Ectodermal cell (in vitro differentiated cells): ENCODE results near the gene GRID2.
"Not testable (repeated sequence)": the region's sequence is repeated elsewhere in the genome, so short reads cannot be mapped to it uniquely, and the experiment has no call there.

Experiments used
- H3K27ac ChIP-seq: 2 replicates; pipeline ENCODE4 v1.7.0; 2013; ENCODE audit warnings: mild to moderate bottlenecking, low read depth, low read length; ENCODE audit not compliant: insufficient read depth, poor library complexity, severe bottlenecking
- H3K27me3 ChIP-seq: 2 replicates; pipeline ENCODE4 v1.7.0; 2013; ENCODE audit warnings: mild to moderate bottlenecking, low read length; ENCODE audit not compliant: insufficient read depth, control insufficient read depth, poor library complexity, severe bottlenecking
- H3K36me3 ChIP-seq: one replicate; pipeline ENCODE4 v1.7.0; 2013; ENCODE audit warnings: low read length; ENCODE audit not compliant: control insufficient read depth, insufficient read depth
- H3K4me1 ChIP-seq: one replicate; pipeline ENCODE4 v1.7.0; 2013; ENCODE audit warnings: low read length; ENCODE audit not compliant: control insufficient read depth, insufficient read depth
- H3K4me3 ChIP-seq: 2 replicates; pipeline ENCODE4 v1.7.0; 2013; ENCODE audit warnings: low read depth, low read length, control low read depth; ENCODE audit not compliant: insufficient read depth
- H3K9me3 ChIP-seq: 2 replicates; pipeline ENCODE4 v1.7.0; 2013; ENCODE audit warnings: mild to moderate bottlenecking, low read length, moderate library complexity; ENCODE audit not compliant: control insufficient read depth
- WGBS, 2 experiments: methylation state at CpG; one replicate each; pipeline ENCODE4 v1.1.7; 2013; ENCODE audit warnings: missing lambda C conversion rate in 2 of 2; 5-methylcytosine and 5-hydroxymethylcytosine counted together

GRID2 gene

DNA sequence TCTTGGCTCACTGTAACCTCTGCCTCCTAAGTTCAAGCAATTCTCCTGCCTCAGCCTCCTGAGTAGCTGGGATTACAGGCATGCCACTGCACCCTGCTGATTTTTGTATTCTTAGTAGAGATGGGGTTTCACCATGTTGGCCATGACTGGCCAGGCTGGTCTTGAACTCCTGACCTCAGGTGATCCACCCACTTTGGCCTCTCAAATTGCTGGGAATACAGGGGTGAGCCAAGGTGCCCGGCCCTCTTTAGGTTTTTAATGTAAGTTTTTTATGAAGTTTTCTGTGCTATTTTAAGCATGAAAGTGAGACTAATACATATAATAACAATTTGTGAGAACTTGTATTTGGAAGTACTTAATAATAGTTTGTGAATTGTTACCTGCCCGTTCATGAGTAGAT lies 148.6 kb downstream of the GRID2 start:
- H3K9me3 ChIP-seq, H3K4me3 ChIP-seq, H3K36me3 ChIP-seq, H3K27ac ChIP-seq, H3K27me3 ChIP-seq, H3K4me1 ChIP-seq: not testable (repeated sequence)
- WGBS, 2 experiments: 100% methylated on average over 1 of the region's 2 CpGs; no CpG with 5 or more reads in 1 of the 2 experiments

DNA sequence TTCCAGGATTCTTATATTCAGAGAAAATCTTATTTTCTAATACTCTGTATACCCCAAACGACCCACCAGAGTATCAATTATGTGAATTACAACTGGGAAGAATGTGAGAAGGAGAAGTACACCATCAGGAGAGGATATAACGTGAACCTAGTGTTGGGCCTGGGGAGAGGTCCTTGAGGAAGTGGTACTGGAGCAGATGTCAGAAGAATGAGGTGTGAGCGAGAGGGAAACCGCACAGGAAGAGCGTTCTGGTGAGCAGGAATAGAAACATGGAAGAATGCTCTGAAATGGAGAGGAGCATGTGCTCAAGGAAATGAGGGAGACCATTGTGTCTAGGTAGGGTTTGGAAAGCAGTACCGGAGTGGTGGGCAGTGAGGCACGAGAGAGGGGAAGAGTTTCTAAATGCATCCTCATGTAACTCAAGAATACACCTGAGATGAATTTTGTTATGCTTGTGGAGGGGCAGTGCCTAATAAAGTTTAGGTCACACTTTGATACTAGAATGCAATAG lies 151.6 kb downstream of the GRID2 start:
- H3K4me1 ChIP-seq: no peaks in the 10 kb centered on the region
- H3K9me3 ChIP-seq: no peaks in the 10 kb centered on the region
- no peaks in the 10 kb centered on the region for H3K36me3 ChIP-seq
- H3K27me3 ChIP-seq: no peaks in the 10 kb centered on the region
- H3K27ac ChIP-seq: no peak overlapping the region
- 88 to 93% methylated on average over 6 to 7 of the region's 7 CpGs for WGBS, 2 experiments
- H3K4me3 ChIP-seq: no peak overlapping the region

DNA sequence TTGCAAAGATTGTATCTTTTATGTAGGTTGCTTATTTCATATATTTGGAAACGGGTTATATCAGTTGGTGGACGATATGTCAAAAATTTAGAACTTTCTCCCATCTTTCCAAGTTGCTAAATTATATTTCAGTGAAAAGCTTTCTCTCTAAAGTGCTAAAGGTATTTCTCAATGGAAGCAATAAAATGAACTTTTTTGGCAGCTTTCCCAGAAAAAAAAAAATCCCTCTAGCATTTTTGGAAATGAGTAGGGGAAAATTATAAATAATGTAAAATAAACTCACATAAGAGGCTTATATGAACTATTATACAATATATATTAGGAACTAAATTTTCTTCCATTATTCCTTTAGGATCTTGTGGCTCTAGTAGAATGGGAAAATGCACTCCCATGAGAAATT lies 152.2 kb downstream of the GRID2 start:
- Histone ChIP-seq H3K27ac (no peak overlapping the region), H3K27me3 (no peaks in the 10 kb centered on the region), H3K4me1 (no peaks in the 10 kb centered on the region), H3K4me3 (no peak overlapping the region), H3K9me3 (no peaks in the 10 kb centered on the region), H3K36me3 (no peaks in the 10 kb centered on the region)
- WGBS, 2 experiments: 100% methylated on average over 2 of the region's 2 CpGs

DNA sequence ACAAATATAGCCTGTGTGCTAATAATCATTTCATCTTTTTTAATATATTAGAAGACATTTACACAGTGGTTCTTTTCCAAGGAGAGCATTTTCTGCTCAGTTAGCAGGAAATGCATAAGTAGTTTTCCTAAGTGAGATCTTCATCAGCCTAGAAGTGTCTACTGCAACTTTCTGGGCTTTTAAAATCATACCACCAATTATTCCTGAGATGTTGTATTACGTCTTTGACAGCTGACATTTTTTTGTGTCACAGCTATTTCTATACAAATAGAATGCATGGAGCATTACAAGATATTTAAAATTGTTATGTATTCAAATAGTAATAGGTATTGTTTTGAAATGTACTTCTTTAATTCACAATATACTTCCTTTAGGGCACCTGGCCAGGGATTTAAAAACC lies 158.0 kb downstream of the GRID2 start:
- WGBS, 2 experiments: 100% methylated on average over 1 of the region's 1 CpG; no CpG with 5 or more reads in 1 of the 2 experiments
- no peaks in the 10 kb centered on the region for H3K36me3 ChIP-seq
- H3K4me3 ChIP-seq: no peak overlapping the region
- no peaks in the 10 kb centered on the region for H3K9me3 ChIP-seq
- H3K4me1 ChIP-seq: no peaks in the 10 kb centered on the region
- no peak overlapping the region for H3K27ac ChIP-seq
- H3K27me3 ChIP-seq: no peaks in the 10 kb centered on the region

DNA sequence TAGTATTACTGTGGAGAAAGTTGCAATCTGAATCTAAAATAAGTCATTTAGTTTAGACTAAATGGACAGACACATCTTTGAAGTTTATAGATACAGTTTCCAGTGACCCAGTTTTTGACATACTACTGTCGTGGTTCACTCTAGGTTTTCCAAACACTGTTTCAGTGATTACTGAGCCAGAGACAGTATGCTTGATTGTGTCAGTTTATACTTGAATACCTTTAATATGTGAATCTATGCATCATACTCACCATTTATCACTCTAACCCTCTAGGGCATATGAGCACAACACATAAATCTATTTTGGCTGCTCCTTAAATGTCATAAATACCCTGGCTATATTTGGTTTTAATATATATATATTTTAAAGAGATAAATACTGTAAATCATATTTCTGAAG lies 173.5 kb downstream of the GRID2 start:
- H3K4me3 ChIP-seq: no peak overlapping the region
- no peaks in the 10 kb centered on the region for H3K9me3 ChIP-seq
- WGBS, 2 experiments: 80 to 88% methylated on average over 1 of the region's 1 CpG
- no peaks in the 10 kb centered on the region for H3K36me3 ChIP-seq
- H3K27ac ChIP-seq: no peak overlapping the region
- no peaks in the 10 kb centered on the region for H3K27me3 ChIP-seq
- H3K4me1 ChIP-seq: no peaks in the 10 kb centered on the region

DNA sequence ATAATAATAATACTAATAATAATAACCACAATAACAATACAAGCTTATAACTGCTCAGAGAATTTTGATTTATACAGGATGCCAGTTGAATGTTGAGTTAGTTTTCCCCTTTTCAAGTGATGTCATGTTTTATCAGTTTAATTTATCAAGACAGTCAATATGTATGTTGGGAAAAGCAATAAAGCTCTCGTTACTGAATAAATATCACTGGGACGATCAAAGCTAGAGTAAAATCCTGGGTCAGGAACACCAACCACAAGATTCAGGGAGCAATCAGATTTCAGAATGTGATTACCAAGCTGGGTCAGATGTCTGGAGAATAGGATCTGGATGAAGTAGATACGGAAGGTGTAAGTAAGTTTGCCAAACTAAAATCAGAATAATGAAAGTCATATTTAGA lies 179.6 kb downstream of the GRID2 start:
- H3K4me1 ChIP-seq: no peaks in the 10 kb centered on the region
- H3K27me3 ChIP-seq: no peaks in the 10 kb centered on the region
- 94 to 96% methylated on average over 3 of the region's 3 CpGs for WGBS, 2 experiments
- no peaks in the 10 kb centered on the region for H3K36me3 ChIP-seq
- no peak overlapping the region for H3K4me3 ChIP-seq
- no peak overlapping the region for H3K27ac ChIP-seq
- H3K9me3 ChIP-seq: no peaks in the 10 kb centered on the region

DNA sequence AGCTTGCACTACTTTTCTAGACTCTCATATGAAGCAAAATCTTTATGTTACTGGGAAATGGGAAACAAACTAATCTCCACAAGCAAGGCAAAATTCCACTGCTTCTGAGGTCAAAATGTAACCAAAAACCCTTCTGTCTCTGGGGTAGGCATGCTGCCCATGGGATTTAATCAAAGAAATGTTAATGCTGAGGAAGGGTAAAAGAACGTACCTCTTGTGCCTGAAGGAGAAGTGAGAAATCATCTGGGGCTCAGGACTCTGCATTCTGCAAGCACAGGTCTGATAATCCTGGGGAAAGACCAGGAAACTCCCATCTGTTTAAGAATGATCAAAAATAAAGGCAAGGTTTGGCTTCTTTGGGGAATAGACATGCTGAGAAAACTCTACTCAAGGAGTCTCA lies 184.7 kb downstream of the GRID2 start:
- H3K27ac ChIP-seq: no peak overlapping the region
- H3K36me3 ChIP-seq: no peaks in the 10 kb centered on the region
- 23 to 24% methylated on average over 1 of the region's 1 CpG for WGBS, 2 experiments
- no peaks in the 10 kb centered on the region for H3K4me1 ChIP-seq
- H3K4me3 ChIP-seq: no peak overlapping the region
- no peaks in the 10 kb centered on the region for H3K9me3 ChIP-seq
- no peaks in the 10 kb centered on the region for H3K27me3 ChIP-seq

DNA sequence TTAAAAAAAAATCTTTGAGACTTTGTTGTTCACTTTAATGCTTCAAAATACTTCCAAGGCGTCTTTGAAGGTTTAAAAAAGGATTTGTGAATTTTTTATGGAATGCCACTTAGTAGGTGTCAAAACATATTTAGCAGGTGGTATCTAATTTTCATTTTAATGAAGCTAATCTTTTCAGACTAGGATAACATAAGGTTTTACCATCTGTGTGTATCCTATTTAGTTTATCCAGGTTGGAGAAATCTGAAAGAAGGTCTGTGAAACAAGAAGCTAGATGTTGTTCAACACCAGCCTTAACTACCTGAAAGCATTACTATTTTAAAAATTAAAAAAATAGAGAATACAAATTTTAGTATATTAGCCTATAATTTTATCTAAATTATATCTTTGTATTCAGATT lies 193.4 kb downstream of the GRID2 start:
- Histone ChIP-seq H3K4me3 (no peak overlapping the region), H3K4me1 (peaks cover 7% of the 10 kb centered on the region), H3K27me3 (no peaks in the 10 kb centered on the region), H3K27ac (no peak overlapping the region), H3K9me3 (no peaks in the 10 kb centered on the region), H3K36me3 (no peaks in the 10 kb centered on the region)
- 67 to 83% methylated on average over 1 of the region's 1 CpG for WGBS, 2 experiments

DNA sequence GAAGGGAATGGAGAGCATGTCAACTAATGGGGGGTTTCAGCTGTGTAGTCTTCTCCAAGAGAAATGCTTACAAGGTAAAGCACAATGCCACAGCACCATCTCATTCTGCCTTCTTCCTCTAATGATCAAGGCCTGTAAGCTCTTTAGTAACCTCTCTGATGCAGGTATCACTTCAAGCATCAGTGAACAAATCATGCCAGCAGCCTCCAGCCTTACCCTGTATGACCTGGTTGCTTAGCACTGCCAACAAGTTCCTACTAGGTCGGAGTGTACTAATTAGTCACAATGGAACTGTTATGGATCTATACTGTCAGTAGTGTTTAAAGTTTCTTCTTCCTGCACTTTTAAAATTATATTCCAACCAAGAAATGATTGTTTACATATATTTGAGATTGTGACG lies 197.7 kb downstream of the GRID2 start:
- H3K36me3 ChIP-seq: no peaks in the 10 kb centered on the region
- H3K4me3 ChIP-seq: no peak overlapping the region
- H3K4me1 ChIP-seq: peaks cover 7% of the 10 kb centered on the region
- H3K9me3 ChIP-seq: no peaks in the 10 kb centered on the region
- no peak overlapping the region for H3K27ac ChIP-seq
- no peaks in the 10 kb centered on the region for H3K27me3 ChIP-seq
- WGBS, 2 experiments: 60% methylated on average over 1 of the region's 2 CpGs; no CpG with 5 or more reads in 1 of the 2 experiments

DNA sequence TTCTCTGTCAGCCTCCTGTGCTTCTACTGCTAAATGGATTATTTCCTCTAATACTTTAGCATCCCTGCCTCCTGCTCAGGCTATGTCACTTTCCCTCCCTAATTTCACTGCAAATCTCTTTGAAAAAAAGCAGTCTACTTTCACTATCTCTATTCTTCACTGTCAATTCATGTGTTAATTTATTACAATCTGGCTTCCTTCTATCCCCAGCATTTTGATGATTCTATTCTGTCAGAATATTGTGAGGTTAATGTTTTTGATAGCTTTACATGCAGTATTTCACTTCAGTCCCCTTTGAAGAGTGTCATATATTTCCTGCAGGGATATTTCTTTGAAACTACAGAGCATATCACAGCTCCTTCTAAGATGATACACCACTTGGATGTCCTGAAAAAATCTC lies 203.2 kb downstream of the GRID2 start:
- no peak overlapping the region for H3K4me3 ChIP-seq
- no peaks in the 10 kb centered on the region for H3K36me3 ChIP-seq
- H3K9me3 ChIP-seq: no peaks in the 10 kb centered on the region
- no peak overlapping the region for H3K27ac ChIP-seq
- H3K27me3 ChIP-seq: no peaks in the 10 kb centered on the region
- H3K4me1 ChIP-seq: no peaks in the 10 kb centered on the region

DNA sequence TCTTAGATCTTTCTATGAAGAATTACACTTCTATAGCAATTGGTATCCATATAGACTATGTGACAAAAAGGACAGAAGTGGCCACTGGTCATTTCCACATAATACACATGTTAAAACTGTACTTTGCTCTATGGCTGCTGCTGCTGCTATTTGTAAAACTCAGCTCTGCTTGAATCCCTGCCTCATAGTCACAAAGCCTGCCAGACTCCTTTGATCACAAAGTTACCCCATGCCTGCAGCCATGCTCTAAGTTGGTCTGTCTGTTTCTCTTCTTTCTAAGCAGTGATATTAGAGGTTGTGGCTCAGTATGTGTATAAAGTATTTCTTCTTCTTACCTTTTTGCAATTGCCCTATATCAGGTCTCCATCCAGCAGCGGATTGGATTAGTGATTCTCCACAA lies 210.9 kb downstream of the GRID2 start:
- Histone ChIP-seq H3K27ac (no peak overlapping the region), H3K27me3 (no peaks in the 10 kb centered on the region), H3K4me3 (no peak overlapping the region), H3K36me3 (no peaks in the 10 kb centered on the region), H3K4me1 (no peaks in the 10 kb centered on the region), H3K9me3 (no peaks in the 10 kb centered on the region)
- 80 to 100% methylated on average over 1 of the region's 1 CpG for WGBS, 2 experiments
